Activated CD8-positive, alpha-beta T cell treated with anti-CD3 and anti-CD28 coated beads for 36 hours (primary cell): ENCODE results near the gene CRTAC1. TPM values are rescaled to one million over a fixed set of nuclear protein-coding genes. Genes with fewer than 3 reads are reported as not detected.

ENCODE experiments used
- ATAC-seq: fragments of 200-7000 bp; cut with Tn5 transposase; one replicate; pipeline ENCODE4 v1.10.0; 2021; ENCODE audit warnings: mild to moderate bottlenecking, moderate library complexity
- CTCF ChIA-PET: fragments of 350-600 bp; sonication (Branson Sonifier 250); formaldehyde crosslinking; loops from one replicate; lab custom pipeline; 2021; ENCODE audit warnings: antibody characterized with exemption; lab: Charles Lee
- POLR2A ChIA-PET: fragments of 350-600 bp; sonication (Branson Sonifier 250); formaldehyde crosslinking; loops from one replicate; lab custom pipeline; 2021; ENCODE audit warnings: antibody characterized with exemption; lab: Charles Lee
- DNase-seq: peaks from one replicate; pipeline ENCODE4 v3.0.0-alpha.2; 2020
- H3K27ac Mint-ChIP-seq: one replicate; pipeline ENCODE4 v1.8.0; 2021; ENCODE audit warnings: mild to moderate bottlenecking, mixed read lengths
- H3K27me3 Mint-ChIP-seq: one replicate; pipeline ENCODE4 v1.8.0; 2021; ENCODE audit warnings: mixed read lengths
- H3K36me3 Mint-ChIP-seq: one replicate; pipeline ENCODE4 v1.8.0; 2021; ENCODE audit warnings: low read depth, mixed read lengths
- H3K4me1 Mint-ChIP-seq: one replicate; pipeline ENCODE4 v1.8.0; 2021; ENCODE audit warnings: low read depth, mixed read lengths
- H3K4me3 Mint-ChIP-seq: one replicate; pipeline ENCODE4 v1.8.0; 2021; ENCODE audit warnings: mild to moderate bottlenecking, moderate library complexity, mixed read lengths
- H3K9me3 Mint-ChIP-seq: one replicate; pipeline ENCODE4 v1.8.0; 2021; ENCODE audit warnings: mixed read lengths
- CTCF ChIP-seq: fragments of 200-600 bp; IDR thresholded peaks from one replicate; pipeline ENCODE4 v1.8.0; 2022; ENCODE audit warnings: antibody characterized with exemption, mild to moderate bottlenecking
- intact Hi-C: fragments of 100-400 bp; cut with micrococcal nuclease; formaldehyde crosslinking; loops from one replicate; pipeline ENCODE4 v1.10.0; 2022
- total RNA-seq, 2 experiments: library from RNA; stranded (reverse); gene quantifications; one replicate each; pipeline ENCODE4 v1.2.3, GENCODE V29; 2021

The CRTAC1 gene
- total RNA-seq, 2 experiments from 2014 or later: not detected

GRCh38 chr10:98041352-98042043 is 11.1 kb upstream of the CRTAC1 start:
- ATAC-seq (peak; percentile 45), DNase-seq (peak; percentile 71)
- intact Hi-C loops: loop anchor here (5.0 to 10.0 kb wide), 2 partner anchors 129 to 247 kb away; no protein-coding TSS in a partner anchor
- POLR2A ChIA-PET: no interaction called here
- Mint-ChIP-seq H3K27me3 (peaks cover 59% of the 10 kb centered on the region), H3K9me3 (no peaks in the 10 kb centered on the region), H3K36me3 (no peaks in the 10 kb centered on the region), H3K27ac (no peak overlapping the region), H3K4me1 (peaks cover 4% of the 10 kb centered on the region), H3K4me3 (no peak overlapping the region)
- TF ChIP-seq CTCF: peak; percentile 61
- CTCF ChIA-PET: interaction anchor here (0.6 to 7.8 kb wide), 30 partner anchors 9 to 340 kb away, joined by 3 to 93 read pairs (median 4); partner anchors contain the start of gene CRTAC1

GRCh38 chr10:98039690-98040381 is 9.4 kb upstream of the CRTAC1 start:
- no peak for ATAC-seq
- no peaks in the 10 kb centered on the region for H3K9me3 Mint-ChIP-seq
- no peak for TF ChIP-seq CTCF
- no peak for DNase-seq
- POLR2A ChIA-PET: interaction anchor here (0.9 kb wide), 1 partner anchor 11 kb away, joined by 3 read pairs; no protein-coding TSS in a partner anchor
- CTCF ChIA-PET: interaction anchor here (2.0 to 7.8 kb wide), 5 partner anchors 12 to 128 kb away, joined by 6 to 93 read pairs (median 34); partner anchors contain the start of gene CRTAC1
- H3K27me3 Mint-ChIP-seq: peaks cover 69% of the 10 kb centered on the region
- H3K4me3 Mint-ChIP-seq: no peak overlapping the region
- no peaks in the 10 kb centered on the region for H3K36me3 Mint-ChIP-seq
- H3K4me1 Mint-ChIP-seq: no peaks in the 10 kb centered on the region
- H3K27ac Mint-ChIP-seq: no peak overlapping the region
- intact Hi-C loops: loop anchor here (5.0 to 10.0 kb wide), 2 partner anchors 128 to 245 kb away; no protein-coding TSS in a partner anchor

- TF ChIP-seq CTCF: no peak
- no peak overlapping the region for H3K4me3 Mint-ChIP-seq
- ATAC-seq (no peak), DNase-seq (no peak)
- POLR2A ChIA-PET: interaction anchor here (1.2 kb wide), 1 partner anchor 123 kb away, joined by 3 read pairs; no protein-coding TSS in a partner anchor
- H3K27ac Mint-ChIP-seq: no peak overlapping the region
- peaks cover 73% of the 10 kb centered on the region for H3K27me3 Mint-ChIP-seq
- intact Hi-C loops: no loop called here
- CTCF ChIA-PET: interaction anchor here (1.0 to 3.2 kb wide), 2 partner anchors 10 to 120 kb away, joined by 3 to 19 read pairs; no protein-coding TSS in a partner anchor
- no peaks in the 10 kb centered on the region for H3K9me3 Mint-ChIP-seq
- no peaks in the 10 kb centered on the region for H3K36me3 Mint-ChIP-seq
- no peaks in the 10 kb centered on the region for H3K4me1 Mint-ChIP-seq
These were observed 7.9 kb upstream of the CRTAC1 start for GRCh38 chr10:98038288-98038687.

GRCh38 chr10:98035599-98035998 is 5.2 kb upstream of the CRTAC1 start:
- intact Hi-C loops: no loop called here
- H3K4me1 Mint-ChIP-seq: no peaks in the 10 kb centered on the region
- H3K9me3 Mint-ChIP-seq: no peaks in the 10 kb centered on the region
- no peak for DNase-seq
- no peak overlapping the region for H3K27ac Mint-ChIP-seq
- no peak for TF ChIP-seq CTCF
- H3K4me3 Mint-ChIP-seq: no peak overlapping the region
- H3K36me3 Mint-ChIP-seq: no peaks in the 10 kb centered on the region
- ChIA-PET POLR2A (no interaction called here), CTCF (interaction anchor here (1.5 to 3.2 kb wide), 3 partner anchors 7 to 121 kb away, joined by 5 to 19 read pairs (median 9); no protein-coding TSS in a partner anchor)
- peaks cover 76% of the 10 kb centered on the region for H3K27me3 Mint-ChIP-seq
- no peak for ATAC-seq
